HG03469 (cell line): ENCODE data around the gene MARCHF4.

Experiments used
- ATAC-seq: cut with Tn5 transposase; IDR thresholded peaks from one replicate; pipeline ENCODE4 v1.9.1; 2021; ENCODE audit warnings: mild to moderate bottlenecking, moderate library complexity, moderate number of reproducible peaks; ENCODE audit not compliant: unreplicated experiment

The MARCHF4 gene

GRCh38 chr2:216371721-216372702, at the start of gene MARCHF4:
Gene MARCHF4 (minus strand): TSS chr2:216372483. CDS start chr2:216370260, 2,223 bp downstream.
- no peak for ATAC-seq

GRCh38 chr2:216420367-216421101, 48.3 kb upstream of the MARCHF4 start:
- no peak for ATAC-seq

- no peak for ATAC-seq
Measured at GRCh38 chr2:216418981-216419380, 46.7 kb upstream of the MARCHF4 start.

- no peak for ATAC-seq
Measured at GRCh38 chr2:216416571-216417307, 44.5 kb upstream of the MARCHF4 start.

GRCh38 chr2:216415541-216415940, 43.3 kb upstream of the MARCHF4 start:
- no peak for ATAC-seq

GRCh38 chr2:216414772-216415319, 42.6 kb upstream of the MARCHF4 start:
- no peak for ATAC-seq

GRCh38 chr2:216413882-216414281, 41.6 kb upstream of the MARCHF4 start:
- ATAC-seq: no peak

GRCh38 chr2:216412022-216412999, 40.0 kb upstream of the MARCHF4 start, which contains the start of gene SMARCAL1:
Gene SMARCAL1 (plus strand): TSS chr2:216412484. CDS start chr2:216414705, 2,221 bp downstream.
- ATAC-seq: peak; percentile 83

GRCh38 chr2:216410550-216410949, 38.3 kb upstream of the MARCHF4 start:
- no peak for ATAC-seq

- ATAC-seq: no peak
Measured at GRCh38 chr2:216408426-216409290, 36.4 kb upstream of the MARCHF4 start.

- no peak for ATAC-seq
Measured at GRCh38 chr2:216406826-216407225, 34.5 kb upstream of the MARCHF4 start.

GRCh38 chr2:216405588-216405987, 33.3 kb upstream of the MARCHF4 start:
- ATAC-seq: no peak

- ATAC-seq: no peak
Measured at GRCh38 chr2:216404010-216404618, 31.8 kb upstream of the MARCHF4 start.

GRCh38 chr2:216402751-216403150, 30.5 kb upstream of the MARCHF4 start:
- no peak for ATAC-seq

GRCh38 chr2:216399621-216400020, 27.3 kb upstream of the MARCHF4 start:
- ATAC-seq: no peak

- no peak for ATAC-seq
Measured at GRCh38 chr2:216394881-216395280, 22.6 kb upstream of the MARCHF4 start.

GRCh38 chr2:216392945-216393840, 20.9 kb upstream of the MARCHF4 start:
- no peak for ATAC-seq
